Measurements from ENCODE around the gene MDM4. TPM values are rescaled to one million over a fixed set of nuclear protein-coding genes. Genes with fewer than 3 reads are reported as not detected.
A peak's percentile ranks its signal among the peaks of the same experiment; 100 is the strongest.

The MDM4 gene
- total RNA-seq, 2 experiments from 2014 or later: 120 to 282 TPM

DNA sequence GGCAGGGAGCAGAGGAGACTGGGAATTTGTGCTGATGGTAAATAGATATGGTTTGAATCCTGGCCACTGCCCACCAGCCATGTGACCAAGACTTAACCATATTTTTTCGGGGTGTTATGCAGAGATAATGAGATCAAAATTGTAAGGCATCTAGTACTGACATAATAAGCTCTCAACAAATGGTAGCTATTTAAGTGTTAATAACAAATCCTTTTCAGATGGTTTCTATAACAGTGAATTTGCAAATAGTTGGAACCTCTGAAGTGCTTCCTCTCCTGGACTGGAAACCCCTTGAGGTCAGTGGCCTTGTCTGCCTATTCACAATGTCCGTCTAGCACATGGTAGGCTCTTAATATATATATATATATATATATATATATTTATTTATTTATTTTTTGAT lies 64.7 kb downstream of the MDM4 start:
- Histone ChIP-seq H4K20me1 (ENCODE audit: insufficient read depth, low read length) (no peaks in the 10 kb centered on the region), H2AFZ (ENCODE audit: low read length) (no peak overlapping the region), H3K4me3 (ENCODE audit: low read depth, low read length, poor library complexity, severe bottlenecking) (no peak overlapping the region), H3K4me1 (ENCODE audit: insufficient read depth, low read length, poor library complexity, severe bottlenecking) (peaks cover 73% of the 10 kb centered on the region), H3K9me2 (ENCODE audit: insufficient read depth, low read length) (no peaks in the 10 kb centered on the region), H3K4me2 (ENCODE audit: low read length) (no peak overlapping the region), H3K79me2 (ENCODE audit: insufficient read depth, low read depth, low read length) (no peaks in the 10 kb centered on the region), H3K27ac (ENCODE audit: low read depth, low read length, poor library complexity, severe bottlenecking) (no peak overlapping the region), H3K9me3 (ENCODE audit: low read length) (no peaks in the 10 kb centered on the region), H3K36me3 (ENCODE audit: insufficient read depth, low read length) (no peaks in the 10 kb centered on the region)
- no TSS peak for BruUV-seq (replicated peaks)
- POLR2A ChIA-PET: interaction anchor here (3.7 kb wide), 1 partner anchor 222 kb away, joined by 11 read pairs; no protein-coding TSS in a partner anchor
- no peak for DNase-seq (ENCODE audit: low spot score)
- TF ChIP-seq EZH2phosphoT487 (IDR thresholded peaks at IDR 0.05; ENCODE audit: borderline replicate concordance, low read depth, low read length): no peak
- TF ChIP-seq, protein P1, sequence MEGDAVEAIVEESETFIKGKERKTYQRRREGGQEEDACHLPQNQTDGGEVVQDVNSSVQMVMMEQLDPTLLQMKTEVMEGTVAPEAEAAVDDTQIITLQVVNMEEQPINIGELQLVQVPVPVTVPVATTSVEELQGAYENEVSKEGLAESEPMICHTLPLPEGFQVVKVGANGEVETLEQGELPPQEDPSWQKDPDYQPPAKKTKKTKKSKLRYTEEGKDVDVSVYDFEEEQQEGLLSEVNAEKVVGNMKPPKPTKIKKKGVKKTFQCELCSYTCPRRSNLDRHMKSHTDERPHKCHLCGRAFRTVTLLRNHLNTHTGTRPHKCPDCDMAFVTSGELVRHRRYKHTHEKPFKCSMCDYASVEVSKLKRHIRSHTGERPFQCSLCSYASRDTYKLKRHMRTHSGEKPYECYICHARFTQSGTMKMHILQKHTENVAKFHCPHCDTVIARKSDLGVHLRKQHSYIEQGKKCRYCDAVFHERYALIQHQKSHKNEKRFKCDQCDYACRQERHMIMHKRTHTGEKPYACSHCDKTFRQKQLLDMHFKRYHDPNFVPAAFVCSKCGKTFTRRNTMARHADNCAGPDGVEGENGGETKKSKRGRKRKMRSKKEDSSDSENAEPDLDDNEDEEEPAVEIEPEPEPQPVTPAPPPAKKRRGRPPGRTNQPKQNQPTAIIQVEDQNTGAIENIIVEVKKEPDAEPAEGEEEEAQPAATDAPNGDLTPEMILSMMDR (conservative IDR thresholded peaks at IDR 0.05; ENCODE audit: low read length): no peak
- CTCF ChIA-PET (ENCODE audit: unreplicated experiment): no interaction called here
- intact Hi-C loops (cut with micrococcal nuclease; ENCODE audit: unreplicated experiment): loop anchor here (1.0 kb wide), 1 partner anchor 134 kb away; no protein-coding TSS in a partner anchor

- Histone ChIP-seq H3K4me1 (ENCODE audit: insufficient read depth, low read length, poor library complexity, severe bottlenecking) (peaks cover 73% of the 10 kb centered on the region), H3K9me3 (ENCODE audit: low read length) (no peaks in the 10 kb centered on the region), H3K9me2 (ENCODE audit: insufficient read depth, low read length) (no peaks in the 10 kb centered on the region), H2AFZ (ENCODE audit: low read length) (no peak overlapping the region), H4K20me1 (ENCODE audit: insufficient read depth, low read length) (no peaks in the 10 kb centered on the region), H3K4me2 (ENCODE audit: low read length) (0 out of 2 replicates have a peak overlapping the region, but pooled peaks have one; percentile 9), H3K4me3 (ENCODE audit: low read depth, low read length, poor library complexity, severe bottlenecking) (no peak overlapping the region), H3K27ac (ENCODE audit: low read depth, low read length, poor library complexity, severe bottlenecking) (no peak overlapping the region), H3K36me3 (ENCODE audit: insufficient read depth, low read length) (no peaks in the 10 kb centered on the region), H3K79me2 (ENCODE audit: insufficient read depth, low read depth, low read length) (no peaks in the 10 kb centered on the region)
- POLR2A ChIA-PET: no interaction called here
- CTCF ChIA-PET (ENCODE audit: unreplicated experiment): no interaction called here
- DNase-seq (ENCODE audit: low spot score): no peak
- TF ChIP-seq, protein P1 (conservative IDR thresholded peaks at IDR 0.05; ENCODE audit: low read length): no peak
- TF ChIP-seq EZH2phosphoT487 (IDR thresholded peaks at IDR 0.05; ENCODE audit: borderline replicate concordance, low read depth, low read length): no peak
- BruUV-seq (replicated peaks): no TSS peak
- intact Hi-C loops (cut with micrococcal nuclease; ENCODE audit: unreplicated experiment): no loop called here
Measured at GRCh38 chr1:204581759-204582158, 65.6 kb downstream of the MDM4 start.

GRCh38 chr1:204583909-204584632 lies 67.9 kb downstream of the MDM4 start:
- H4K20me1 ChIP-seq (ENCODE audit: insufficient read depth, low read length): no peaks in the 10 kb centered on the region
- ChIA-PET POLR2A (interaction anchor here (0.6 to 0.7 kb wide), 5 partner anchors 23 to 747 kb away, joined by 3 to 4 read pairs (median 3); no protein-coding TSS in a partner anchor), CTCF (ENCODE audit: unreplicated experiment) (interaction anchor here (0.7 kb wide), 1 partner anchor 219 kb away, joined by 3 read pairs; no protein-coding TSS in a partner anchor)
- no TSS peak for BruUV-seq (replicated peaks)
- peak overlapping the region; percentile 52 for H3K4me3 ChIP-seq (ENCODE audit: low read depth, low read length, poor library complexity, severe bottlenecking)
- no peaks in the 10 kb centered on the region for H3K9me3 ChIP-seq (ENCODE audit: low read length)
- intact Hi-C loops (cut with micrococcal nuclease; ENCODE audit: unreplicated experiment): no loop called here
- H2AFZ ChIP-seq (ENCODE audit: low read length): peak overlapping the region; percentile 74; the same call in 1 of the 2 replicates
- H3K36me3 ChIP-seq (ENCODE audit: insufficient read depth, low read length): no peaks in the 10 kb centered on the region
- H3K9me2 ChIP-seq (ENCODE audit: insufficient read depth, low read length): no peaks in the 10 kb centered on the region
- no peak for DNase-seq (ENCODE audit: low spot score)
- peak overlapping the region; percentile 17 for H3K27ac ChIP-seq (ENCODE audit: low read depth, low read length, poor library complexity, severe bottlenecking)
- peak overlapping the region; percentile 75 for H3K4me2 ChIP-seq (ENCODE audit: low read length)
- no peaks in the 10 kb centered on the region for H3K79me2 ChIP-seq (ENCODE audit: insufficient read depth, low read depth, low read length)
- TF ChIP-seq EZH2phosphoT487 (IDR thresholded peaks at IDR 0.05; ENCODE audit: borderline replicate concordance, low read depth, low read length): no peak
- TF ChIP-seq, protein P1 (conservative IDR thresholded peaks at IDR 0.05; ENCODE audit: low read length): no peak
- H3K4me1 ChIP-seq (ENCODE audit: insufficient read depth, low read length, poor library complexity, severe bottlenecking): peaks cover 64% of the 10 kb centered on the region

All from OCI-LY7 (cell line).